ENCODE data around the gene RAPH1.

DNA sequence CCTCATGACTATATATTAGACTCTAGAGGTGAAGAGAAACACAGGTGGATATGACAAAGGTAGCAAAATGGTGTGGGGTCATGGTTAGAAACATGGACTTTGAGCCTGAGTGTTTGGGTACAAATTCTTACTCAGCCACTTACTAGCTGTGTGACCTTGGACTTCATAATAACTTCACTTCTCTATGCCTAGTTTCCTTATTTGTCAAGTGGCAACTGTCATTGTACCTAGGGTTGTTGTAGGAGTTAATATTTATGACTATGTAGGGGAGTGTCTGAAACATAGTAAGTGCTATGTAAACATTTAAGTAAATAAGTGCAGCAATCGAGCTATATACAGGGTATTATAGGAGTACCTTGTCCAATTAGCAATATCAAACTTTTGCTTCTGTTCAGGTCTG lies 49.7 kb upstream of the RAPH1 start:
- TF ChIP-seq, protein P1, sequence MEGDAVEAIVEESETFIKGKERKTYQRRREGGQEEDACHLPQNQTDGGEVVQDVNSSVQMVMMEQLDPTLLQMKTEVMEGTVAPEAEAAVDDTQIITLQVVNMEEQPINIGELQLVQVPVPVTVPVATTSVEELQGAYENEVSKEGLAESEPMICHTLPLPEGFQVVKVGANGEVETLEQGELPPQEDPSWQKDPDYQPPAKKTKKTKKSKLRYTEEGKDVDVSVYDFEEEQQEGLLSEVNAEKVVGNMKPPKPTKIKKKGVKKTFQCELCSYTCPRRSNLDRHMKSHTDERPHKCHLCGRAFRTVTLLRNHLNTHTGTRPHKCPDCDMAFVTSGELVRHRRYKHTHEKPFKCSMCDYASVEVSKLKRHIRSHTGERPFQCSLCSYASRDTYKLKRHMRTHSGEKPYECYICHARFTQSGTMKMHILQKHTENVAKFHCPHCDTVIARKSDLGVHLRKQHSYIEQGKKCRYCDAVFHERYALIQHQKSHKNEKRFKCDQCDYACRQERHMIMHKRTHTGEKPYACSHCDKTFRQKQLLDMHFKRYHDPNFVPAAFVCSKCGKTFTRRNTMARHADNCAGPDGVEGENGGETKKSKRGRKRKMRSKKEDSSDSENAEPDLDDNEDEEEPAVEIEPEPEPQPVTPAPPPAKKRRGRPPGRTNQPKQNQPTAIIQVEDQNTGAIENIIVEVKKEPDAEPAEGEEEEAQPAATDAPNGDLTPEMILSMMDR (IDR thresholded peaks at IDR 0.05; ENCODE audit: insufficient read depth, low read length): no peak
- TF ChIP-seq POLR2AphosphoS5 (IDR thresholded peaks at IDR 0.05; ENCODE audit: low read depth): no peak
- TF ChIP-seq, protein P2, sequence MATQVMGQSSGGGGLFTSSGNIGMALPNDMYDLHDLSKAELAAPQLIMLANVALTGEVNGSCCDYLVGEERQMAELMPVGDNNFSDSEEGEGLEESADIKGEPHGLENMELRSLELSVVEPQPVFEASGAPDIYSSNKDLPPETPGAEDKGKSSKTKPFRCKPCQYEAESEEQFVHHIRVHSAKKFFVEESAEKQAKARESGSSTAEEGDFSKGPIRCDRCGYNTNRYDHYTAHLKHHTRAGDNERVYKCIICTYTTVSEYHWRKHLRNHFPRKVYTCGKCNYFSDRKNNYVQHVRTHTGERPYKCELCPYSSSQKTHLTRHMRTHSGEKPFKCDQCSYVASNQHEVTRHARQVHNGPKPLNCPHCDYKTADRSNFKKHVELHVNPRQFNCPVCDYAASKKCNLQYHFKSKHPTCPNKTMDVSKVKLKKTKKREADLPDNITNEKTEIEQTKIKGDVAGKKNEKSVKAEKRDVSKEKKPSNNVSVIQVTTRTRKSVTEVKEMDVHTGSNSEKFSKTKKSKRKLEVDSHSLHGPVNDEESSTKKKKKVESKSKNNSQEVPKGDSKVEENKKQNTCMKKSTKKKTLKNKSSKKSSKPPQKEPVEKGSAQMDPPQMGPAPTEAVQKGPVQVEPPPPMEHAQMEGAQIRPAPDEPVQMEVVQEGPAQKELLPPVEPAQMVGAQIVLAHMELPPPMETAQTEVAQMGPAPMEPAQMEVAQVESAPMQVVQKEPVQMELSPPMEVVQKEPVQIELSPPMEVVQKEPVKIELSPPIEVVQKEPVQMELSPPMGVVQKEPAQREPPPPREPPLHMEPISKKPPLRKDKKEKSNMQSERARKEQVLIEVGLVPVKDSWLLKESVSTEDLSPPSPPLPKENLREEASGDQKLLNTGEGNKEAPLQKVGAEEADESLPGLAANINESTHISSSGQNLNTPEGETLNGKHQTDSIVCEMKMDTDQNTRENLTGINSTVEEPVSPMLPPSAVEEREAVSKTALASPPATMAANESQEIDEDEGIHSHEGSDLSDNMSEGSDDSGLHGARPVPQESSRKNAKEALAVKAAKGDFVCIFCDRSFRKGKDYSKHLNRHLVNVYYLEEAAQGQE (IDR thresholded peaks at IDR 0.05; ENCODE audit: insufficient replicate concordance, low read depth): no peak
- no peak for TF ChIP-seq GABPA (IDR thresholded peaks at IDR 0.05; ENCODE audit: low read depth)

All from HL-60 (cell line).